HepG2 (cell line): ENCODE results near the gene DND1. TPM values are rescaled to one million over a fixed set of nuclear protein-coding genes. Genes with fewer than 3 reads are reported as not detected.

Experiments used
- GATAD1 ChIP-seq: IDR thresholded peaks from 2 replicates; pipeline ENCODE4 v1.6.1; 2016; ENCODE audit warnings: missing genetic modification reagents, missing compliant biosample characterization
- HDAC1 ChIP-seq: sonication (generic); formaldehyde crosslinking; IDR thresholded peaks from 2 replicates; pipeline ENCODE4 v1.5.1; 2020; ENCODE audit warnings: mild to moderate bottlenecking, missing genetic modification reagents
- HOMEZ ChIP-seq: IDR thresholded peaks from 2 replicates; pipeline ENCODE4 v1.6.1; 2016; ENCODE audit warnings: low read depth
- HOXA9 ChIP-seq: sonication (generic); formaldehyde crosslinking; IDR thresholded peaks from 2 replicates; pipeline ENCODE4 v1.8.1; 2022; ENCODE audit warnings: missing genetic modification reagents, mild to moderate bottlenecking, moderate library complexity, borderline replicate concordance
- KDM2A ChIP-seq: sonication (generic); formaldehyde crosslinking; IDR thresholded peaks from 2 replicates; pipeline ENCODE4 v1.4.0; 2020; ENCODE audit warnings: low read depth, missing genetic modification reagents, borderline replicate concordance
- PHF21A ChIP-seq: sonication (generic); formaldehyde crosslinking; IDR thresholded peaks from 2 replicates; pipeline ENCODE4 v1.5.0; 2020; ENCODE audit warnings: mild to moderate bottlenecking, missing genetic modification reagents
- RORA ChIP-seq: sonication (generic); formaldehyde crosslinking; IDR thresholded peaks from 2 replicates; pipeline ENCODE4 v1.5.0; 2020; ENCODE audit warnings: mild to moderate bottlenecking, missing genetic modification reagents, moderate library complexity
- WIZ ChIP-seq: sonication (generic); formaldehyde crosslinking; IDR thresholded peaks from 2 replicates; pipeline ENCODE4 v1.5.1; 2020; ENCODE audit warnings: mild to moderate bottlenecking, missing genetic modification reagents
- ZFP1 ChIP-seq: IDR thresholded peaks from 2 replicates; pipeline ENCODE4 v1.6.1; 2016
- ZFP37 ChIP-seq: sonication (generic); formaldehyde crosslinking; IDR thresholded peaks from 2 replicates; pipeline ENCODE4 v1.4.0; 2020; ENCODE audit warnings: missing genetic modification reagents, borderline replicate concordance
- ZNF124 ChIP-seq: sonication (generic); formaldehyde crosslinking; IDR thresholded peaks from 2 replicates; pipeline ENCODE4 v1.4.0; 2020; ENCODE audit warnings: missing genetic modification reagents
- ZNF143 ChIP-seq: sonication (generic); formaldehyde crosslinking; IDR thresholded peaks from 2 replicates; pipeline ENCODE4 v1.4.0; 2020; ENCODE audit warnings: missing genetic modification reagents
- ZNF180 ChIP-seq: sonication (generic); formaldehyde crosslinking; IDR thresholded peaks from 2 replicates; pipeline ENCODE4 v1.4.0; 2020; ENCODE audit warnings: low read depth, missing genetic modification reagents, borderline replicate concordance
- ZNF20 ChIP-seq: sonication (generic); formaldehyde crosslinking; IDR thresholded peaks from 2 replicates; pipeline ENCODE4 v1.4.0; 2020; ENCODE audit warnings: mild to moderate bottlenecking, moderate library complexity, missing genetic modification reagents
- ZNF367 ChIP-seq: sonication (generic); formaldehyde crosslinking; IDR thresholded peaks from 2 replicates; pipeline ENCODE4 v1.4.0; 2020; ENCODE audit warnings: missing genetic modification reagents, borderline replicate concordance
- ZNF382 ChIP-seq: sonication (generic); formaldehyde crosslinking; IDR thresholded peaks from 2 replicates; pipeline ENCODE4 v1.5.0; 2020; ENCODE audit warnings: missing genetic modification reagents, mild to moderate bottlenecking, borderline replicate concordance
- ZNF510 ChIP-seq: sonication (generic); formaldehyde crosslinking; IDR thresholded peaks from 2 replicates; pipeline ENCODE4 v1.4.0; 2020; ENCODE audit warnings: low read depth, mild to moderate bottlenecking, missing genetic modification reagents
- ZNF557 ChIP-seq: sonication (generic); formaldehyde crosslinking; IDR thresholded peaks from 2 replicates; pipeline ENCODE4 v1.4.0; 2020; ENCODE audit warnings: missing genetic modification reagents
- ZNF780A ChIP-seq: sonication (generic); formaldehyde crosslinking; IDR thresholded peaks from 2 replicates; pipeline ENCODE4 v1.8.0; 2022; ENCODE audit warnings: mild to moderate bottlenecking, missing genetic modification reagents, moderate library complexity
- ZSCAN21 ChIP-seq: sonication (generic); formaldehyde crosslinking; IDR thresholded peaks from 2 replicates; pipeline ENCODE4 v1.8.0; 2022; ENCODE audit warnings: mild to moderate bottlenecking, missing genetic modification reagents, moderate library complexity, borderline replicate concordance
- polyA plus RNA-seq, 8 experiments: library from polyadenylated mRNA; depleted of rRNA in 3 of 8; stranded (reverse) in 7 of 8; unstranded in 1 of 8; fragments of >200 nt; fragmentation: Illumina TruSeq in 4 of 8; extraction: Trizol in 4 of 8; gene quantifications; 2 replicates each; pipeline versions ENCODE4 v1.2.1 to v1.2.3, GENCODE V29; 2011 to 2016; ENCODE audit warnings: low read depth in 4 of 8, missing spikeins in 1 of 8, mixed read lengths in 1 of 8; ENCODE audit not compliant: insufficient read depth in 1 of 8
- total RNA-seq, 5 experiments: library from RNA; depleted of rRNA; stranded (reverse); fragments of >200 nt; fragmentation: Illumina TruSeq; extraction: Trizol; gene quantifications; 2 replicates each; pipeline ENCODE4 v1.2.3, GENCODE V29; 2016; ENCODE audit warnings: low read depth in 1 of 5
- TF ChIP-seq, protein P1 (sequence below): sonication (generic); formaldehyde crosslinking; IDR thresholded peaks from 2 replicates; pipeline ENCODE4 v1.4.0; 2020; ENCODE audit warnings: missing genetic modification reagents
- TF ChIP-seq, protein P2 (sequence below): sonication (generic); formaldehyde crosslinking; conservative IDR thresholded peaks from 2 replicates; pipeline ENCODE4 v1.8.0; 2022; ENCODE audit warnings: missing genetic modification reagents
- TF ChIP-seq, protein P3 (sequence below): sonication (generic); formaldehyde crosslinking; IDR thresholded peaks from 2 replicates; pipeline ENCODE4 v1.5.0; 2020; ENCODE audit warnings: mild to moderate bottlenecking, missing genetic modification reagents, moderate library complexity

The DND1 gene
- total and polyA plus RNA-seq, 2 of the 13 experiments (the other 11 are each of a cell fraction or from before 2014, with no cell fraction given), result 0.48 to 0.55 TPM

DNA sequence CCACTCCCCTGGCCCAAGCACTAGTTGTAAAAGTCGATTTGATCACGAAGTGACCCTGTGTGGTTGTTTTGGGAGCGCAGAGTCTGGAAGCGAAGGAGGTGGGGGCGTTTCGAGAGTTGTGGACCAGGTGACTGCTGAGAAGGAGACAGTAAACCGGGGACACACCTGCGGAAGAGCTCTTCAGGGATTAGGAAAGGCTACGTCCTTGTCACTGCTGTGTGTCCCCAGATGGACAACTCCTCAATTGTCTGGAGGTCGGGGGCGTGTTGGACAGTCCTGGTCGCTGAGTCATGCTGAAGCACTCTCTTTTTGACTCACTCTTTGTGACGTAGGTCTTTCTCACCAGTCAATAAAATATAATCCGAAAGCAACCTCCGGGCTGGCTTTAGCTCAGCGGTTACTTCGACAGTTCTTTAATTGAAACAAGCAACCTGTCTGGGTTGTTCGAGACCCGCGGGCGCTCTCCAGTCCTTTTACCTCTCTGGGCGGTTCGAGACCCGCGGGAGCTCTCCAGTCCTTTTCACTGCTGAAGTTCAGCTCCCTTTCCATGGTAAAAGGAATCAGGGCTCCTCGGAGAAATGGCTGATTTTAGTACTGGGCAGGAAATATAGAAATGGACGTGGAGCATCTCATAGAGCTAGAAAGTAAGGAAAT is 37.6 kb upstream of the DND1 start (continued):
- TF ChIP-seq, protein P1, sequence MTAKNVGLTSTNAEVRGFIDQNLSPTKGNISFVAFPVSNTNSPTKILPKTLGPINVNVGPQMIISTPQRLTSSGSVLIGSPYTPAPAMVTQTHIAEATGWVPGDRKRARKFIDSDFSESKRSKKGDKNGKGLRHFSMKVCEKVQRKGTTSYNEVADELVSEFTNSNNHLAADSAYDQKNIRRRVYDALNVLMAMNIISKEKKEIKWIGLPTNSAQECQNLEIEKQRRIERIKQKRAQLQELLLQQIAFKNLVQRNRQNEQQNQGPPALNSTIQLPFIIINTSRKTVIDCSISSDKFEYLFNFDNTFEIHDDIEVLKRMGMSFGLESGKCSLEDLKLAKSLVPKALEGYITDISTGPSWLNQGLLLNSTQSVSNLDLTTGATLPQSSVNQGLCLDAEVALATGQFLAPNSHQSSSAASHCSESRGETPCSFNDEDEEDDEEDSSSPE, result peak; percentile 52; the same call in 1 of the 2 replicates
- TF ChIP-seq, protein P2, sequence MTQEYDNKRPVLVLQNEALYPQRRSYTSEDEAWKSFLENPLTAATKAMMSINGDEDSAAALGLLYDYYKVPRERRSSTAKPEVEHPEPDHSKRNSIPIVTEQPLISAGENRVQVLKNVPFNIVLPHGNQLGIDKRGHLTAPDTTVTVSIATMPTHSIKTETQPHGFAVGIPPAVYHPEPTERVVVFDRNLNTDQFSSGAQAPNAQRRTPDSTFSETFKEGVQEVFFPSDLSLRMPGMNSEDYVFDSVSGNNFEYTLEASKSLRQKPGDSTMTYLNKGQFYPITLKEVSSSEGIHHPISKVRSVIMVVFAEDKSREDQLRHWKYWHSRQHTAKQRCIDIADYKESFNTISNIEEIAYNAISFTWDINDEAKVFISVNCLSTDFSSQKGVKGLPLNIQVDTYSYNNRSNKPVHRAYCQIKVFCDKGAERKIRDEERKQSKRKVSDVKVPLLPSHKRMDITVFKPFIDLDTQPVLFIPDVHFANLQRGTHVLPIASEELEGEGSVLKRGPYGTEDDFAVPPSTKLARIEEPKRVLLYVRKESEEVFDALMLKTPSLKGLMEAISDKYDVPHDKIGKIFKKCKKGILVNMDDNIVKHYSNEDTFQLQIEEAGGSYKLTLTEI (CRISPR knock-in tag), result no peak
- TF ChIP-seq ZFP37, result 0 out of 2 replicates have a peak, but pooled peaks have one; percentile 66
- TF ChIP-seq ZNF143 (CRISPR knock-in tag), result 0 out of 2 replicates have a peak, but pooled peaks have one; percentile 23
- no peak for TF ChIP-seq ZNF780A (CRISPR knock-in tag)
- no peak for TF ChIP-seq ZNF20 (CRISPR knock-in tag)
- no peak for TF ChIP-seq ZNF180 (CRISPR knock-in tag)
- TF ChIP-seq GATAD1 (CRISPR knock-in tag), result peak; percentile 57
- TF ChIP-seq HDAC1 (CRISPR knock-in tag), result peak; percentile 72
- no peak for TF ChIP-seq RORA
- 0 out of 2 replicates have a peak, but pooled peaks have one; percentile 77 for TF ChIP-seq ZNF557
- peak; percentile 88; the same call in 1 of the 2 replicates for TF ChIP-seq ZNF124
- peak; percentile 56; the same call in 1 of the 2 replicates for TF ChIP-seq PHF21A (CRISPR knock-in tag)
- peak; percentile 61 for TF ChIP-seq KDM2A (CRISPR knock-in tag)
- 0 out of 2 replicates have a peak, but pooled peaks have one; percentile 34 for TF ChIP-seq ZSCAN21 (CRISPR knock-in tag)
- TF ChIP-seq ZNF382 (CRISPR knock-in tag), result no peak
- TF ChIP-seq ZFP1 (CRISPR knock-in tag), result peak; percentile 68; the same call in 1 of the 2 replicates
- no peak for TF ChIP-seq HOXA9 (CRISPR knock-in tag)
- no peak for TF ChIP-seq HOMEZ (CRISPR knock-in tag)
- TF ChIP-seq, protein P3, sequence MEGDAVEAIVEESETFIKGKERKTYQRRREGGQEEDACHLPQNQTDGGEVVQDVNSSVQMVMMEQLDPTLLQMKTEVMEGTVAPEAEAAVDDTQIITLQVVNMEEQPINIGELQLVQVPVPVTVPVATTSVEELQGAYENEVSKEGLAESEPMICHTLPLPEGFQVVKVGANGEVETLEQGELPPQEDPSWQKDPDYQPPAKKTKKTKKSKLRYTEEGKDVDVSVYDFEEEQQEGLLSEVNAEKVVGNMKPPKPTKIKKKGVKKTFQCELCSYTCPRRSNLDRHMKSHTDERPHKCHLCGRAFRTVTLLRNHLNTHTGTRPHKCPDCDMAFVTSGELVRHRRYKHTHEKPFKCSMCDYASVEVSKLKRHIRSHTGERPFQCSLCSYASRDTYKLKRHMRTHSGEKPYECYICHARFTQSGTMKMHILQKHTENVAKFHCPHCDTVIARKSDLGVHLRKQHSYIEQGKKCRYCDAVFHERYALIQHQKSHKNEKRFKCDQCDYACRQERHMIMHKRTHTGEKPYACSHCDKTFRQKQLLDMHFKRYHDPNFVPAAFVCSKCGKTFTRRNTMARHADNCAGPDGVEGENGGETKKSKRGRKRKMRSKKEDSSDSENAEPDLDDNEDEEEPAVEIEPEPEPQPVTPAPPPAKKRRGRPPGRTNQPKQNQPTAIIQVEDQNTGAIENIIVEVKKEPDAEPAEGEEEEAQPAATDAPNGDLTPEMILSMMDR, result no peak
- TF ChIP-seq WIZ (CRISPR knock-in tag), result peak; percentile 21; the same call in 1 of the 2 replicates
- TF ChIP-seq ZNF510 (CRISPR knock-in tag), result no peak
- no peak for TF ChIP-seq ZNF367 (CRISPR knock-in tag)
